ENCODE results near the gene CTNNBL1.

DNA sequence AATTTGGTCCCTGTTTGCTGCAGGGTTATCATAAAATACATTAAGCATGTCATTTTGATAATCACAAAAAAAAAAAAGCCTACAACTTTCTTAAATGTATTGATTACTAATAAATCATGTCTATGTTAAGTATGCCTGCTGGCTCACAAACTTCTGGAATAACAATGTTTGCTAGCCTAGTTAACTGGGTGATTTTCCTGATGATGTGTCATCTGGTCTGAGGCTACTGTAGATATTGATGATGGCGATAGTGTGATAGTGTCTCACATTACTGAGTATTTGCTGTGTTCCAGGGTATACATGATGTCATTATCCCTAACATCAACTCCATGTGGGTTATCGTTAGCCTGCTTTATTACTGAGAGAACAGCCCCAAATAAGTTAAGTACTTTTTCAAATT, 122.9 kb downstream of the CTNNBL1 start:
- TF ChIP-seq, protein P1, sequence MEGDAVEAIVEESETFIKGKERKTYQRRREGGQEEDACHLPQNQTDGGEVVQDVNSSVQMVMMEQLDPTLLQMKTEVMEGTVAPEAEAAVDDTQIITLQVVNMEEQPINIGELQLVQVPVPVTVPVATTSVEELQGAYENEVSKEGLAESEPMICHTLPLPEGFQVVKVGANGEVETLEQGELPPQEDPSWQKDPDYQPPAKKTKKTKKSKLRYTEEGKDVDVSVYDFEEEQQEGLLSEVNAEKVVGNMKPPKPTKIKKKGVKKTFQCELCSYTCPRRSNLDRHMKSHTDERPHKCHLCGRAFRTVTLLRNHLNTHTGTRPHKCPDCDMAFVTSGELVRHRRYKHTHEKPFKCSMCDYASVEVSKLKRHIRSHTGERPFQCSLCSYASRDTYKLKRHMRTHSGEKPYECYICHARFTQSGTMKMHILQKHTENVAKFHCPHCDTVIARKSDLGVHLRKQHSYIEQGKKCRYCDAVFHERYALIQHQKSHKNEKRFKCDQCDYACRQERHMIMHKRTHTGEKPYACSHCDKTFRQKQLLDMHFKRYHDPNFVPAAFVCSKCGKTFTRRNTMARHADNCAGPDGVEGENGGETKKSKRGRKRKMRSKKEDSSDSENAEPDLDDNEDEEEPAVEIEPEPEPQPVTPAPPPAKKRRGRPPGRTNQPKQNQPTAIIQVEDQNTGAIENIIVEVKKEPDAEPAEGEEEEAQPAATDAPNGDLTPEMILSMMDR (IDR thresholded peaks at IDR 0.05), result no peak
- TF ChIP-seq POLR2A (IDR thresholded peaks at IDR 0.05), result no peak

Measured in testis (tissue), 2 donors.